IMR-90 (cell line): ENCODE results near the gene LRRC4C. TPM values are rescaled to one million over a fixed set of nuclear protein-coding genes. Genes with fewer than 3 reads are reported as not detected.

ENCODE experiments used
- ATAC-seq: fragments of 200-7000 bp; cut with Tn5 transposase; 2 replicates; pipeline ENCODE4 v1.9.1; 2020; ENCODE audit warnings: low read depth, mild to moderate bottlenecking, moderate library complexity
- BruUV-seq: library from RNA; stranded (reverse); fragments of 400-500 nt; replicated peaks from 2 replicates; lab custom pipeline; 2021; lab: Mats Ljungman, UMichigan
- CTCF ChIA-PET: fragments of 300-600 bp; formaldehyde crosslinking; extraction: SDS; loops from one replicate; lab custom pipeline; 2021; ENCODE audit warnings: antibody characterized with exemption; lab: Yijun Ruan, JAX
- POLR2A ChIA-PET: fragments of 300-600 bp; sonication (Branson Sonifier 250); formaldehyde crosslinking; loops from one replicate; lab custom pipeline; 2022; ENCODE audit warnings: antibody characterized with exemption; ENCODE audit not compliant: unreplicated experiment; lab: Charles Lee
- DNase-seq: peaks from one replicate; pipeline ENCODE4 v3.0.0; 2013
- H2AFZ ChIP-seq: replicated peaks from 2 replicates; pipeline ENCODE3; 2013; ENCODE audit warnings: low read length, mild to moderate bottlenecking; ENCODE audit not compliant: poor library complexity
- H2AK5ac ChIP-seq: 2 replicates; pipeline ENCODE4 v1.6.1; 2013; ENCODE audit warnings: low read depth, low read length, inconsistent platforms
- H2AK9ac ChIP-seq: replicated peaks from 2 replicates; pipeline ENCODE3; 2013; ENCODE audit warnings: mild to moderate bottlenecking, low read depth, low read length, moderate library complexity; ENCODE audit not compliant: poor library complexity
- H2BK120ac ChIP-seq: 2 replicates; pipeline ENCODE4 v1.6.1; 2013; ENCODE audit warnings: low read depth, low read length, inconsistent platforms
- H2BK15ac ChIP-seq: 3 replicates; pipeline ENCODE4 v1.6.1; 2013; ENCODE audit warnings: low read depth, low read length, inconsistent platforms
- H2BK20ac ChIP-seq: 2 replicates; pipeline ENCODE4 v1.6.1; 2013; ENCODE audit warnings: low read depth, mild to moderate bottlenecking, inconsistent platforms, low read length, moderate library complexity
- H2BK5ac ChIP-seq: 2 replicates; pipeline ENCODE4 v1.6.1; 2013; ENCODE audit warnings: mild to moderate bottlenecking, low read depth, low read length, inconsistent platforms; ENCODE audit not compliant: poor library complexity, severe bottlenecking
- H3K14ac ChIP-seq: replicated peaks from 2 replicates; pipeline ENCODE4 v1.6.1; 2013; ENCODE audit warnings: low read depth, low read length, inconsistent platforms
- H3K18ac ChIP-seq: 2 replicates; pipeline ENCODE4 v1.6.1; 2013; ENCODE audit warnings: low read depth, low read length, control low read depth
- H3K23ac ChIP-seq: 2 replicates; pipeline ENCODE4 v1.6.1; 2013; ENCODE audit warnings: low read depth, low read length, inconsistent platforms
- H3K27ac ChIP-seq: 2 replicates; pipeline ENCODE4 v1.5.1; 2013; ENCODE audit warnings: mild to moderate bottlenecking, control low read depth, low read length; ENCODE audit not compliant: insufficient read depth
- H3K27me3 ChIP-seq: 2 replicates; pipeline ENCODE4 v1.6.1; 2013; ENCODE audit warnings: low read length; ENCODE audit not compliant: control insufficient read depth, insufficient read depth
- H3K36me3 ChIP-seq: 2 replicates; pipeline ENCODE4 v1.6.1; 2013; ENCODE audit warnings: low read length, mixed read lengths; ENCODE audit not compliant: control insufficient read depth, insufficient read depth
- H3K4ac ChIP-seq: 2 replicates; pipeline ENCODE4 v1.6.1; 2013; ENCODE audit warnings: low read depth, low read length, inconsistent platforms
- H3K4me1 ChIP-seq: 2 replicates; pipeline ENCODE4 v1.6.1; 2013; ENCODE audit warnings: low read length, mixed read lengths; ENCODE audit not compliant: control insufficient read depth, insufficient read depth
- H3K4me2 ChIP-seq: 2 replicates; pipeline ENCODE4 v1.6.1; 2013; ENCODE audit warnings: low read depth, mild to moderate bottlenecking, control low read depth, low read length, moderate library complexity
- H3K4me3 ChIP-seq: 2 replicates; pipeline ENCODE4 v1.5.1; 2013; ENCODE audit warnings: low read depth, mild to moderate bottlenecking, control low read depth, low read length, moderate library complexity; ENCODE audit not compliant: insufficient read depth
- H3K56ac ChIP-seq: 2 replicates; pipeline ENCODE4 v1.6.1; 2013; ENCODE audit warnings: low read length, inconsistent platforms; ENCODE audit not compliant: insufficient read depth; ENCODE audit errors: extremely low read depth
- H3K79me1 ChIP-seq, 2 experiments: 2 replicates each; pipeline ENCODE4 v1.6.1; 2013; ENCODE audit warnings: low read length in 2 of 2, inconsistent platforms in 1 of 2, low read depth in 1 of 2
- H3K9ac ChIP-seq: 2 replicates; pipeline ENCODE4 v1.6.1; 2013; ENCODE audit warnings: low read depth, low read length, control low read depth
- H3K9me1 ChIP-seq: 2 replicates; pipeline ENCODE4 v1.6.1; 2013; ENCODE audit warnings: low read length, inconsistent platforms; ENCODE audit not compliant: insufficient read depth
- H3K9me3 ChIP-seq: 2 replicates; pipeline ENCODE4 v1.6.1; 2013; ENCODE audit warnings: low read length; ENCODE audit not compliant: control insufficient read depth, insufficient read depth
- H4K20me1 ChIP-seq: 2 replicates; pipeline ENCODE4 v1.6.1; 2013; ENCODE audit warnings: low read length, inconsistent platforms; ENCODE audit not compliant: insufficient read depth
- H4K5ac ChIP-seq: 2 replicates; pipeline ENCODE4 v1.6.1; 2013; ENCODE audit warnings: mild to moderate bottlenecking, low read depth, low read length, control low read depth
- H4K8ac ChIP-seq, 2 experiments: 2 replicates each; pipeline ENCODE4 v1.6.1; 2013; ENCODE audit warnings: low read depth in 2 of 2, low read length in 2 of 2, control low read depth in 1 of 2, inconsistent platforms in 1 of 2
- H4K91ac ChIP-seq: 2 replicates; pipeline ENCODE4 v1.6.1; 2013; ENCODE audit warnings: low read depth, low read length, inconsistent platforms; ENCODE audit not compliant: insufficient read depth
- BHLHE40 ChIP-seq: fragments of 150-350 bp; IDR thresholded peaks from 2 replicates; pipeline ENCODE4 v1.6.1; 2016; ENCODE audit warnings: mild to moderate bottlenecking, low read depth, low read length
- CHD1 ChIP-seq: IDR thresholded peaks from 2 replicates; pipeline ENCODE4 v1.6.1; 2012; ENCODE audit warnings: low read depth, low read length, improper control_type of control experiment
- FOS ChIP-seq: fragments of 150-350 bp; IDR thresholded peaks from 2 replicates; pipeline ENCODE4 v1.6.1; 2016; ENCODE audit warnings: low read depth, low read length
- MAZ ChIP-seq: IDR thresholded peaks from 2 replicates; pipeline ENCODE4 v1.6.1; 2012; ENCODE audit warnings: low read depth, mild to moderate bottlenecking, low read length, improper control_type of control experiment, moderate library complexity, borderline replicate concordance
- MXI1 ChIP-seq: IDR thresholded peaks from 2 replicates; pipeline ENCODE4 v1.6.1; 2012; ENCODE audit warnings: low read depth, mild to moderate bottlenecking, low read length, moderate library complexity, borderline replicate concordance
- NFE2L2 ChIP-seq: fragments of 150-350 bp; IDR thresholded peaks from 2 replicates; pipeline ENCODE4 v1.6.1; 2016; ENCODE audit warnings: low read depth, mild to moderate bottlenecking, low read length
- RAD21 ChIP-seq: IDR thresholded peaks from 2 replicates; pipeline ENCODE4 v1.6.1; 2012; ENCODE audit warnings: low read length, improper control_type of control experiment
- RCOR1 ChIP-seq: IDR thresholded peaks from 2 replicates; pipeline ENCODE4 v1.6.1; 2012; ENCODE audit warnings: mild to moderate bottlenecking, low read length, improper control_type of control experiment; ENCODE audit not compliant: insufficient replicate concordance
- WGBS, 2 experiments: methylation state at CpG; one replicate each; pipeline versions ENCODE4 v1.1.5 to v1.1.7; 2013; ENCODE audit warnings: missing lambda C conversion rate in 2 of 2; ENCODE audit not compliant: insufficient read length in 1 of 2; ENCODE audit errors: extremely low coverage in 2 of 2; 5-methylcytosine and 5-hydroxymethylcytosine counted together
- dilution Hi-C: fragments of 300-500 bp; cut with HindIII; formaldehyde crosslinking; loops from one replicate; pipeline ENCODE4 v1.14.3; 2018; ENCODE audit warnings: low sequenced_read_pairs; ENCODE audit not compliant: unreplicated experiment
- in situ Hi-C: fragments of 300-500 bp; cut with MboI; formaldehyde crosslinking; loops from 3 replicates; pipeline ENCODE4 v1.14.3; 2019; ENCODE audit warnings: low sequenced_read_pairs, inconsistent platforms, mixed read lengths
- intact Hi-C: fragments of 100-400 bp; cut with micrococcal nuclease; formaldehyde crosslinking; loops from 2 replicates; pipeline ENCODE4 v1.10.0; 2022
- polyA plus RNA-seq, 3 experiments: library from polyadenylated mRNA; depleted of rRNA; stranded (reverse); fragments of >200 nt; gene quantifications; 2 replicates each; pipeline ENCODE4 v1.2.3, GENCODE V29; 2012; ENCODE audit warnings: low replicate concordance in 1 of 3
- total RNA-seq: library from RNA; depleted of rRNA; stranded (reverse); fragments of >200 nt; gene quantifications from 2 replicates; pipeline ENCODE4 v1.2.3, GENCODE V29; 2012
- TF ChIP-seq, protein P1 (sequence below): conservative IDR thresholded peaks from 2 replicates; pipeline ENCODE4 v1.5.1; 2012; ENCODE audit warnings: mild to moderate bottlenecking, low read depth, low read length, improper control_type of control experiment
- TF ChIP-seq, protein P2 (sequence below): fragments of 150-350 bp; IDR thresholded peaks from 2 replicates; pipeline ENCODE4 v1.6.1; 2016; ENCODE audit warnings: low read depth, mild to moderate bottlenecking, low read length, moderate library complexity, borderline replicate concordance
- TF ChIP-seq, protein P3 (sequence below): fragments of 150-350 bp; IDR thresholded peaks from 2 replicates; pipeline ENCODE4 v1.6.1; 2017; ENCODE audit warnings: mild to moderate bottlenecking, antibody characterized with exemption, low read length, low read depth

LRRC4C gene
- total and polyA plus RNA-seq, 2 of the 4 experiments (the other 2 are of a cell fraction), result under 0.01 to 0.03 TPM

DNA sequence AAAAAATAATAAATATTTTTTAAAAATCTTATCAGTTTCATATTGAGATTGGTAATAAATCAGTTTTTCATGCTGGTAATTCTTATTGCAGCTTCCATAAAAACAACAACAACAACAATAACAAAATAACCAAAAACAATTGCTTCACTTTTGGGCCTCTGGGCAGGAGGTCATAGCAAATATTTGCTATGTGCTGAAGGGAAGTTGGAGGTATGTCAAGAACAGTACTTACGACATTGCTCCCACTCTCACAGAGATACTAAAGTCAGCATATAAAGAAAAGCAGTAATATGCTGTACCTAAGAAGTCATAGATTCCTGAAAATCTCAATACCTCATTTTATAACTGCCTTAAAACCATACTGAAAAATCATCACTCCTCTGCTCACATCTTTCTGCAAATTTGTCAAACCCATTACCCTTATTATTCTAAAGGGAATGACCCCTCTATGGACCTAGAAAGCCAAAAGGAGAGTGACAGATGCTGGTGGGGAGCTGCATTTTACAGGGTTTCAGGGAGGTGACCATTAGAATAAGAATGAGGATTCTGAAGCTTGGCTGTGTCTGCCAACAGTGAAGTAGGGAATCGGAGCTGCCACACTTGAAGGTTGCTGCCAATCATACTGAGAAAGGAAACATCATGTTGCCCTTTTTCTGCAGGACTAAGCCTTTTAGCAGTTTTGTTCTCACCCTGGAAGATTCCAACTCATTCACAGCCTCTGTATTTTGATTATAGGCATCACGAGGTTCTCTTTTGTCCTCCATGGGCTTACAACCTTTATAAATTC lies 742.9 kb downstream of the LRRC4C start:
- Histone ChIP-seq H3K4ac (no peak overlapping the region), H3K14ac (no peak overlapping the region), H3K79me1 (no peaks in the 10 kb centered on the region), H2AK9ac (no peak overlapping the region), H2BK5ac (no peak overlapping the region), H3K23ac (no peak overlapping the region), H2AFZ (no peak overlapping the region), H3K9me3 (peaks cover 3% of the 10 kb centered on the region; the same call in 1 of the 2 replicates), H4K91ac (no peak overlapping the region), H3K27me3 (no peaks in the 10 kb centered on the region), H3K4me3 (no peak overlapping the region), H3K18ac (no peak overlapping the region), H3K9ac (no peak overlapping the region), H3K4me1 (no peaks in the 10 kb centered on the region), H4K8ac (no peak overlapping the region), H2BK20ac (no peak overlapping the region), H4K20me1 (no peaks in the 10 kb centered on the region), H3K4me2 (no peak overlapping the region), H4K5ac (no peak overlapping the region), H2BK120ac (no peak overlapping the region), H3K9me1 (no peaks in the 10 kb centered on the region), H3K36me3 (no peaks in the 10 kb centered on the region), H2AK5ac (no peak overlapping the region), H2BK15ac (no peak overlapping the region), H3K27ac (no peak overlapping the region), H3K56ac (no peak overlapping the region)
- no TSS peak for BruUV-seq
- dilution Hi-C loops (no loop called here), intact Hi-C loops (no loop called here), in situ Hi-C loops (no loop called here)
- ChIA-PET POLR2A (no interaction called here), CTCF (no interaction called here)
- no peak for DNase-seq
- ATAC-seq, result no peak
- 20% methylated on average over 1 of the region's 3 CpGs; no CpG with 5 or more reads in 1 of the 2 experiments for WGBS, 2 experiments
- TF ChIP-seq MAZ (no peak), BHLHE40 (no peak), FOS (no peak), NFE2L2 (no peak), MXI1 (no peak), RCOR1 (no peak), RAD21 (no peak), CHD1 (no peak)
- TF ChIP-seq, protein P1, sequence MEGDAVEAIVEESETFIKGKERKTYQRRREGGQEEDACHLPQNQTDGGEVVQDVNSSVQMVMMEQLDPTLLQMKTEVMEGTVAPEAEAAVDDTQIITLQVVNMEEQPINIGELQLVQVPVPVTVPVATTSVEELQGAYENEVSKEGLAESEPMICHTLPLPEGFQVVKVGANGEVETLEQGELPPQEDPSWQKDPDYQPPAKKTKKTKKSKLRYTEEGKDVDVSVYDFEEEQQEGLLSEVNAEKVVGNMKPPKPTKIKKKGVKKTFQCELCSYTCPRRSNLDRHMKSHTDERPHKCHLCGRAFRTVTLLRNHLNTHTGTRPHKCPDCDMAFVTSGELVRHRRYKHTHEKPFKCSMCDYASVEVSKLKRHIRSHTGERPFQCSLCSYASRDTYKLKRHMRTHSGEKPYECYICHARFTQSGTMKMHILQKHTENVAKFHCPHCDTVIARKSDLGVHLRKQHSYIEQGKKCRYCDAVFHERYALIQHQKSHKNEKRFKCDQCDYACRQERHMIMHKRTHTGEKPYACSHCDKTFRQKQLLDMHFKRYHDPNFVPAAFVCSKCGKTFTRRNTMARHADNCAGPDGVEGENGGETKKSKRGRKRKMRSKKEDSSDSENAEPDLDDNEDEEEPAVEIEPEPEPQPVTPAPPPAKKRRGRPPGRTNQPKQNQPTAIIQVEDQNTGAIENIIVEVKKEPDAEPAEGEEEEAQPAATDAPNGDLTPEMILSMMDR, result no peak
- TF ChIP-seq, protein P2, sequence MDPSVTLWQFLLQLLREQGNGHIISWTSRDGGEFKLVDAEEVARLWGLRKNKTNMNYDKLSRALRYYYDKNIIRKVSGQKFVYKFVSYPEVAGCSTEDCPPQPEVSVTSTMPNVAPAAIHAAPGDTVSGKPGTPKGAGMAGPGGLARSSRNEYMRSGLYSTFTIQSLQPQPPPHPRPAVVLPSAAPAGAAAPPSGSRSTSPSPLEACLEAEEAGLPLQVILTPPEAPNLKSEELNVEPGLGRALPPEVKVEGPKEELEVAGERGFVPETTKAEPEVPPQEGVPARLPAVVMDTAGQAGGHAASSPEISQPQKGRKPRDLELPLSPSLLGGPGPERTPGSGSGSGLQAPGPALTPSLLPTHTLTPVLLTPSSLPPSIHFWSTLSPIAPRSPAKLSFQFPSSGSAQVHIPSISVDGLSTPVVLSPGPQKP, result no peak
- TF ChIP-seq, protein P3, sequence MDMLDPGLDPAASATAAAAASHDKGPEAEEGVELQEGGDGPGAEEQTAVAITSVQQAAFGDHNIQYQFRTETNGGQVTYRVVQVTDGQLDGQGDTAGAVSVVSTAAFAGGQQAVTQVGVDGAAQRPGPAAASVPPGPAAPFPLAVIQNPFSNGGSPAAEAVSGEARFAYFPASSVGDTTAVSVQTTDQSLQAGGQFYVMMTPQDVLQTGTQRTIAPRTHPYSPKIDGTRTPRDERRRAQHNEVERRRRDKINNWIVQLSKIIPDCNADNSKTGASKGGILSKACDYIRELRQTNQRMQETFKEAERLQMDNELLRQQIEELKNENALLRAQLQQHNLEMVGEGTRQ, result no peak
